ENCODE results near the gene NFATC2.

The NFATC2 gene

DNA sequence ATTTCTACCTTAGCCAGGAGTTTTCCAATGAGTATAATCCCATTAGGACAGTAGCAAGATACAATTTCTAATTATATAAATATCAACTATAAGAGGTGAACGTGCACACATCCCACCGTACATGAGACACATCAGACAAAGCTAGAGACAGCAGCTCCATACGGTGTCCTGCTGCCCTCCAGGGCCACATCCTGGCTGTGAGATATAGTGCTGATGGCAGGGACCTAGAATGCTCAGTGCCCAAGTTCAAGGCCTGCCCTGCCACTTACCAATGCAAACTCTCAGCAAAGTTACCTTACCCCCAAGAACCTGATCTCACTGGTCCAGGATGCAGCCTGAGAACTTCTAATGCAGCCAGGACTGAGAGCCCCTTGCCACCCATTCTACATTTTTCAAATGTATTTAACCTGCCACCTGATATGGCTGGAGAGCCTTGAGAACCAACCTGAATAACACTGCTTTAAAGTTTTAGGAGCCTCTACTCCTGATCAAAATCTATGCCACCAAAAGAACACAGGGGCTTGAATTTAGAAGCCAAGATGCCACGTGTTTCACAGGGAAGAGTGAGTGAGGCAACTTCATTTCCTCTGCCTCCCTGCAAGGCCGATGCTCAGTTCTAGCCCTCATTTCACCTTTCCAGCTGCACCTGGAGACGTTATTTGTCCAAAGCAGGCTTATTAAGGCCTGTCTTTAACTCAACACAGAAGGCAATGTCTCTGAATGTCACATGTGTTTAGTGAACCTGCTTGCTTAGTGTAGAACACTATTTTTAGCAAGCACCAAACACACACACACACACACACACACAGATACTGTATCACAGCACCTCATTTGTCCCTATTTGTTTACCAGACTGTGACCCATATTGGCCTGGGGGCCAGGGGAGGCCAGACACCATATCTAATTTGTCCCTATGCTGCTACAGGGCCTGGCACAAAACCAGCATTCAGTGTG, 6.1 kb downstream of the NFATC2 start:
- DNase-seq, result peak; percentile 95

DNA sequence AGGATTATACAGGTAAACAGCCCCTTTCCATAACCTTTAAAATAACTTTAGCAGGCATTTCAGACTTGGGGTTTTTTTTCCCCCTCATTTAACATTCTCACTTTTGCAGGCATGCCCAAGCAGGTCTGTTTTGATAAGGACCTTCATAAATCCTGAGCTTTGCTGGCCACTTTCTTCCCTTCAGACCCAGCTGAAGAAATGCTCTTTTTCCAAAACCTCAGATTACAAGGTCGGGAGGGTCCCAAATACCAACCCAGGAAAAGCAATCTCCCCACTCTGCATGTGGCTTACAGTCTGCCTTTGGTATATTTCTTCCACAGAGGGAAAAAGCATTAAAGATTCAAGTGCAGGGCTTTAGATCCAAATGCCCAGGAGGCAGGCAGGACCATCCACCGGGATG, 6.8 kb downstream of the NFATC2 start:
- DNase-seq, result no peak

DNA sequence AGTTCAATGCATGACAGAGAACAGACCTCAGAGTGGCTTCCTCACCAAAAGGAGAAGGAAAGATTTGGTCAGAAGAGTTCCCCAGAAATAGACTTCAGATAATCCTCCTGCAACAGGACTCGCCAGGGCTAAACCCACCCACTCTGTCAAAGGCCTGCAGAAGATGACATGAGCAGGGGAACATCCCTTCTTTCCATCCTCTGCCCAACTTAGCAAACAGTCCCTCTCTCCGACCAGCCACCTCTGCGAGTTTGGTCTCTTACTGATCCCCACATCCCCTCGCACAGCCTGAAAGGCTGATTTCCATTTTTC, 7.5 kb downstream of the NFATC2 start:
- no peak for DNase-seq

- DNase-seq, result no peak
Measured at GRCh38 chr20:51533291-51534172, 9.0 kb downstream of the NFATC2 start.

DNA sequence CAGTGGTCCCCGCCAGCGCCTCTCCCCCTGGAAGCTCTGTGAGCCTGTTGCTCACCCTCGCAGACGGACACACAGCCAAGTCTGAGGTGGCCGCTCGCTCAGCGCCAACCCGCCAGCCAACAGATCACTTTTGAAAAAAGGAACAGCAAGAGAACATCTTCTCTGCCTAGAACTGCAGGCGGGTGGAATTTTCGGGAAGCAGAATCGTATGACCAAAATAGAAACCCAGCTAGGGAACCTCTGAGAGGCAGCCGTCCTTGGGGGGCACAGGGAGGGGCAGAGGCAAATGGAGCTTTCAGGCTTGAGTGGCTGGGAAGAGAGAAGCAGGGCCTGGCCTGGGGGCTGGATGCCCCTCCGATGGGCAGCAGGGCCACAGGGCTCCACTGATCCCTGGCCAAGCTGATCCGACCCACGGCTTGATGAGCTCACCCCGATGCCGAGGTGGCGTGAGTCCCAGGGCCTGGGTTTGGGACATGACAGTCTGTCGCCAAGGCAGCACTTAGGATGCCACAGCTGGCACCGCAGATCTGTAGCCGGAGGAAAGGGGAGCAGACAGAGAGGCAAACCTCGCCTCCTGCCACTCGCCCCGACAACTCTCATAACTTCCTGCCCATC, 9.8 kb downstream of the NFATC2 start:
- no peak for DNase-seq

GRCh38 chr20:51531712-51532456, 10.6 kb downstream of the NFATC2 start:
- no peak for DNase-seq

DNA sequence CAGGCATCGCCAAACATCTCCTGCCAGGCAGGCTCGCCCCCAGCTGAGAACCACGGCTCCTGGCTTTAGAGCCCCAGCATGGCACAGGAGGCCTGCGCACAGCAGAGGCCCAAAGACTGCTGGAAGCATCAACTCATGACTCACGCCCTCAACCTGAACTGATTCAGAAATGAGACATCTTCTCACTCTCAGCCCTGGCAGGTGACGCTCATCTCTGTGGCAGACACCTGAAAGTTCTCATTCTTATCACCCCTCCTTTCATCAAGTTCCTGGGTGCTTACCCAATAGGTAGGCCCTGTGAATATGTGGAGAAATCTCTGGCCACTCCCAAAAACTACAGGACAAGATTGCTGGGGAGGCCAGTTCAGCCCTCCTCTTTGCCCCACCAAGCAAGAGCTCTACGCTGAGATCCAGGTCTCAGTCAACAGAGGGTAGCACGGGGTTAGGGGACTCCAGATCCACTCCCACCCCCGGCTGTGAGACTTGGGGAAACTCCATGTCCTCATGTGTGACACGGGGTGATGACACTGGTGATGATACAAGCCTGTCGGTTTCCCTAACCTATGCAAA, 11.3 kb downstream of the NFATC2 start:
- DNase-seq, result no peak

DNA sequence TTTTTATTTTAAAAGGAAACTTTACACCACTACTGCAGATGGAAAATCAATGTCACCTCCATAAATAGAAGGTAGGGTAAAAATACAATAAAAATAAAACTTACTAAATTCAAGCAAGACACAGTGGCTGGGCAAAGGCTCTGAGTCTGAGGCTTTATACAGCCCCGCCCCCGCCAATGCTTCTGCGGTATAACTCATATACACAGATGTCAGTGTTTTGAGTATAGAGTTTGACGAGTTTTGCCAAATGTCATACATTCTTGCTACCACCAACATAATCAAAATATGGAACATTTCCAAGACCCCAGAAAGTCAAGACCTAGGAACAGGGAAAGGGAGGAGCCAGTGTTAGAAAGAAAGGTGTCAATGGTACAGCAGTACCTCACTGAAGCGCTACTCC, 12.8 kb downstream of the NFATC2 start:
- DNase-seq, result no peak

- no peak for DNase-seq
Measured at GRCh38 chr20:51529081-51529681, 13.3 kb downstream of the NFATC2 start.

- no peak for DNase-seq
Measured at GRCh38 chr20:51528263-51529027, 14.1 kb downstream of the NFATC2 start.

- no peak for DNase-seq
Measured at GRCh38 chr20:51526754-51527153, 15.8 kb downstream of the NFATC2 start.

GRCh38 chr20:51526106-51526470, 16.4 kb downstream of the NFATC2 start:
- no peak for DNase-seq

GRCh38 chr20:51525241-51526105, 17.0 kb downstream of the NFATC2 start:
- DNase-seq, result no peak

- DNase-seq, result no peak
Measured at GRCh38 chr20:51523276-51524013, 19.1 kb downstream of the NFATC2 start.

DNA sequence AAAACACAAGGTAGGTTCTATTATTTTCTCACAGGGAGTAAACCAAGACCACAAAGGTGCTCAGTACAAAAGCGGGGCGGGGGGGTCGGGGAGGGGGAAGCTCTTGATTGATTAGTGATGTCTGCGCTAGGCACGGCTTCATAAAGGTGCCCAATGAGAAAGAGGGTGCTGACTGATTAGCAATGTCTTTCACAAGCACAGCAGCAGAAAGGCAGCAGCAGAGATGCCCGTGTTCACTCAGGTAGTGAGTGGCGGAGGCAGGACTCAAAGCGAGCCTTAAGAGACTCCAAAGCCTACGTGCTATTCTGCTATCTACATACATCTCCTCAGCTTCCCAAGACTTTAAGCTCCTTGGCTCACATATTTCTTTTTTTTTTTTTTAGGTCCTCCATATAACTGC, 20.3 kb downstream of the NFATC2 start:
- DNase-seq, result no peak

GRCh38 chr20:51517839-51518238, 24.7 kb downstream of the NFATC2 start:
- no peak for DNase-seq

DNA sequence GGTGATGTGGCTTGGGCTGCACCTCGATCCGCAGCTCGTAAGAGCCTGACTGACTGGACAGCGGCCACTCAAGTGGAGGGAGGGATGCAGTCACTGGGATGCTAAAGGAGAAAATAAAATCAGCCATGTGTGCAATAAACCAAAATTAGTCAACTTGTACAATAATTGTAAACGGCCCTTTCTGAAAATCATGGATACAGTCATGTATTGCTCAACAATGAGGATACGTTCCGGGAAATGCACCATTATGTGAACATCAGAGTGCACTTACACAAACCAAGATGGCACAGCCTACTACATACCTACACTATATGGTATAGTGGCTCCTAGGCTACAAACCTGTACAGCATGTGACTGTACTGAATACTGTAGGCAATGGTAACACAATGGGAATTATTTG, 25.7 kb downstream of the NFATC2 start:
- no peak for DNase-seq

DNA sequence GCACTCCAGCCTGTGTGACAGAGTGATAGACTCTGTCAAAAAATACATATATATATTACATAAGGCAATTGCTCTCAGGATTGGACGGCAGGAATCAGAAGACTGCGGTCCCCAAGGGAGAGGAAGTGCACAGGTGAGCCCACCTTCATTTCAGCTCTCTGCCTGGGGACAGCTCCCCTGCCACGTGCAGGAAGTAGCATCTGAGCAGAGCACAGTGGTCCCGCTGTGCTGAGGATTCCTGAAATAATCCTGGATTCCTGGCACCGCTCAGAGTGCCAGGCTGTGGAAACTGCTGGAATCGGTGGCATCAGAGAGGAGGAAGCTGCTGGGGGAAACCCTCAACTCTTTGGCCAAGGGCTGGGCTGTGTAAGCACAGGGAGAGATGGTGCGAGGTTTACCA, 27.7 kb downstream of the NFATC2 start:
- no peak for DNase-seq

- no peak for DNase-seq
Measured at GRCh38 chr20:51514249-51514648, 28.3 kb downstream of the NFATC2 start.

DNA sequence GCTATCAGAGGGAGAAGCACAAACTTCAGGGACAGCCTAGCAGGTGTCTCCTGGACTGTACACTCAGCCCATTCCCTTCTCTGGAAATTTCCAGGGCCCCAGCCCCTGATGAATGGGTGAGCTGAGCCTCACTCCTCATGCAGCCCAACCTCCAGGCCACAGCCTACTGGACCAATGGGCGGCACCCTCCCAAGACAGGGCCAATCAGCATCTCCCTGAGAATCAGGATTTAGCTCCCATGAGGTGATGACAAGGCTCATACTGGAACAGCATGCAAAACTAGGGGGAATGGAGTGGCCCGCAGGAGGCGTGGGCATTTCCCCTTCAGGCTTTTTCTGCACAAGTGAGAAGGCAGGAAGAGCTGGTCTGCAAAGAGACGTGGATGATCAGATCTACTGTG, 29.0 kb downstream of the NFATC2 start:
- DNase-seq, result no peak

All from NCI-H2029 treated with DMSO at 0.1 percent for 48 hours (cell line).